ENCODE results near the gene PAN3.

GRCh38 chr13:28333204-28333881 lies 195.0 kb downstream of the PAN3 start:
- TF ChIP-seq CTCF (IDR thresholded peaks at IDR 0.05; ENCODE audit: insufficient read depth, low read depth, low read length) = no peak
- TF ChIP-seq EZH2 (IDR thresholded peaks at IDR 0.05; ENCODE audit: insufficient read depth, low read length) = no peak

All from astrocyte (in vitro differentiated cells and primary cell).